ENCODE measurements around the gene BGLAP. TPM values are rescaled to one million over a fixed set of nuclear protein-coding genes. Genes with fewer than 3 reads are reported as not detected.

BGLAP gene
- total and polyA plus RNA-seq, 2 of the 13 experiments (the other 11 are each of a cell fraction or from before 2014, with no cell fraction given) = 0.62 to 1.6 TPM

DNA sequence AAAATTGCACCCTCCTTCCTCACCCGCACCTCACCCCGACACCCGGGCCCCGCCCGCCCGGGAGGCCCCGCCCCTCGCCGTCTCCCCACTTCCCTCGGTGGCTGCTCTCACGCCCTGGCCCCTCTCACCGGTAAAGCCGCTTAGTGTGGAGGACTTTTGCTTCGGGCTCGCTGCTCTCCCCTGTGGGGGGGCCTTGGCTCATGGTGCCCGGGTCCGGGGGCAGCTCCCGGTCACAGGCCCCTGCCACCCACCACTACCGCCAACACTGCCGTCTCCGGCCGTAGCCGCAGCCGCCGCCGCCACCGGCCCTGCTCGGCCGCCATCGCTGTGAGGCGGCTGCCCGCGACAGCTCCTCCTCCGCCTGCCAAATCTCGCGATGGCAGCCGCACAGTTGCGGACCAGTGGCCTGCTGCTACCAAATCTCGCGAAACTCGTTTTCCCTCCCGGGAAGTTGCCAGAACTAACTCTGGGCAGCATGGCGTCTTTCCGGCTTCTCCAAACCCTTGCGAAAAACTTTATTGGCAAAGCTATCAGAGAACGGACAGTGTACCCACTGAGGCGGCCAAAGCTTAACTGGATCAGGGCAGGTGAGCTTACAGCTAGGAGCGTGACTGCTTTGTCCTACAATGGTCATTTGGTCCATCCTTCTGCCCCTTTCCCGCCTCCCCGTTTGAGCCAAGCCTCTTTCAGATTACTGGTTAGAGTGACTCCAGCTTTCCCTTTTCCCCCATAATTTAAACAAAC, 40.7 kb downstream of the BGLAP start, which contains the start of gene SMG5 (continued):
- TF ChIP-seq TOPORS (CRISPR knock-in tag; IDR thresholded peaks at IDR 0.05) = no peak; the same call in 1 of the 2 replicates
- TF ChIP-seq ZBTB42 (CRISPR knock-in tag; IDR thresholded peaks at IDR 0.05) = 0 out of 2 replicates have a peak, but pooled peaks have one; percentile 50
- no peak for TF ChIP-seq CAMTA2 (CRISPR knock-in tag; IDR thresholded peaks at IDR 0.05; ENCODE audit: borderline replicate concordance)
- TF ChIP-seq, protein P1, sequence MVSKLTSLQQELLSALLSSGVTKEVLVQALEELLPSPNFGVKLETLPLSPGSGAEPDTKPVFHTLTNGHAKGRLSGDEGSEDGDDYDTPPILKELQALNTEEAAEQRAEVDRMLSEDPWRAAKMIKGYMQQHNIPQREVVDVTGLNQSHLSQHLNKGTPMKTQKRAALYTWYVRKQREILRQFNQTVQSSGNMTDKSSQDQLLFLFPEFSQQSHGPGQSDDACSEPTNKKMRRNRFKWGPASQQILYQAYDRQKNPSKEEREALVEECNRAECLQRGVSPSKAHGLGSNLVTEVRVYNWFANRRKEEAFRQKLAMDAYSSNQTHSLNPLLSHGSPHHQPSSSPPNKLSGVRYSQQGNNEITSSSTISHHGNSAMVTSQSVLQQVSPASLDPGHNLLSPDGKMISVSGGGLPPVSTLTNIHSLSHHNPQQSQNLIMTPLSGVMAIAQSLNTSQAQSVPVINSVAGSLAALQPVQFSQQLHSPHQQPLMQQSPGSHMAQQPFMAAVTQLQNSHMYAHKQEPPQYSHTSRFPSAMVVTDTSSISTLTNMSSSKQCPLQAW (CRISPR knock-in tag; IDR thresholded peaks at IDR 0.05) = peak; percentile 88
- TF ChIP-seq NFIC (IDR thresholded peaks at IDR 0.05; ENCODE audit: low read length) = peak; percentile 83
- no peak for TF ChIP-seq ZNF33A (CRISPR knock-in tag; IDR thresholded peaks at IDR 0.05; ENCODE audit: borderline replicate concordance)
- TF ChIP-seq RFXAP (CRISPR knock-in tag; IDR thresholded peaks at IDR 0.05; ENCODE audit: borderline replicate concordance) = peak; percentile 90
- TF ChIP-seq HES4 (CRISPR knock-in tag; IDR thresholded peaks at IDR 0.05; ENCODE audit: borderline replicate concordance) = peak; percentile 59; the same call in 1 of the 2 replicates
- TF ChIP-seq ZNF530 (CRISPR knock-in tag; IDR thresholded peaks at IDR 0.05; ENCODE audit: low read depth) = no peak
- TF ChIP-seq SP1 (IDR thresholded peaks at IDR 0.05) = peak; percentile 66; the same call in 1 of the 2 replicates
- peak; percentile 60 for TF ChIP-seq SP1 (CRISPR knock-in tag; IDR thresholded peaks at IDR 0.05)
- peak; percentile 98 for TF ChIP-seq ZNF501 (CRISPR knock-in tag; IDR thresholded peaks at IDR 0.05)
- TF ChIP-seq ZNF777 (CRISPR knock-in tag; IDR thresholded peaks at IDR 0.05) = peak; percentile 31; the same call in 1 of the 2 replicates
- TF ChIP-seq, protein P2, sequence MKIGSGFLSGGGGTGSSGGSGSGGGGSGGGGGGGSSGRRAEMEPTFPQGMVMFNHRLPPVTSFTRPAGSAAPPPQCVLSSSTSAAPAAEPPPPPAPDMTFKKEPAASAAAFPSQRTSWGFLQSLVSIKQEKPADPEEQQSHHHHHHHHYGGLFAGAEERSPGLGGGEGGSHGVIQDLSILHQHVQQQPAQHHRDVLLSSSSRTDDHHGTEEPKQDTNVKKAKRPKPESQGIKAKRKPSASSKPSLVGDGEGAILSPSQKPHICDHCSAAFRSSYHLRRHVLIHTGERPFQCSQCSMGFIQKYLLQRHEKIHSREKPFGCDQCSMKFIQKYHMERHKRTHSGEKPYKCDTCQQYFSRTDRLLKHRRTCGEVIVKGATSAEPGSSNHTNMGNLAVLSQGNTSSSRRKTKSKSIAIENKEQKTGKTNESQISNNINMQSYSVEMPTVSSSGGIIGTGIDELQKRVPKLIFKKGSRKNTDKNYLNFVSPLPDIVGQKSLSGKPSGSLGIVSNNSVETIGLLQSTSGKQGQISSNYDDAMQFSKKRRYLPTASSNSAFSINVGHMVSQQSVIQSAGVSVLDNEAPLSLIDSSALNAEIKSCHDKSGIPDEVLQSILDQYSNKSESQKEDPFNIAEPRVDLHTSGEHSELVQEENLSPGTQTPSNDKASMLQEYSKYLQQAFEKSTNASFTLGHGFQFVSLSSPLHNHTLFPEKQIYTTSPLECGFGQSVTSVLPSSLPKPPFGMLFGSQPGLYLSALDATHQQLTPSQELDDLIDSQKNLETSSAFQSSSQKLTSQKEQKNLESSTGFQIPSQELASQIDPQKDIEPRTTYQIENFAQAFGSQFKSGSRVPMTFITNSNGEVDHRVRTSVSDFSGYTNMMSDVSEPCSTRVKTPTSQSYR (CRISPR knock-in tag; IDR thresholded peaks at IDR 0.05; ENCODE audit: borderline replicate concordance) = peak; percentile 18; the same call in 1 of the 2 replicates
- TF ChIP-seq PCBP1 (IDR thresholded peaks at IDR 0.05; ENCODE audit: borderline replicate concordance, low read depth, low read length) = 0 out of 2 replicates have a peak, but pooled peaks have one; percentile 33
- peak; percentile 98 for TF ChIP-seq POLR2G (IDR thresholded peaks at IDR 0.05; ENCODE audit: low read depth, low read length)
- peak; percentile 94 for TF ChIP-seq DMAP1 (CRISPR knock-in tag; IDR thresholded peaks at IDR 0.05)
- peak; percentile 95 for TF ChIP-seq TAF1 (CRISPR knock-in tag; IDR thresholded peaks at IDR 0.05)
- TF ChIP-seq ZNF441 (CRISPR knock-in tag; IDR thresholded peaks at IDR 0.05; ENCODE audit: borderline replicate concordance) = no peak
- TF ChIP-seq ZNF335 (CRISPR knock-in tag; IDR thresholded peaks at IDR 0.05) = no peak
- no peak; the same call in 1 of the 2 replicates for TF ChIP-seq ZNF589 (CRISPR knock-in tag; conservative IDR thresholded peaks at IDR 0.05)
- TF ChIP-seq SMYD3 (CRISPR knock-in tag; IDR thresholded peaks at IDR 0.05) = no peak
- TF ChIP-seq ZBTB25 (CRISPR knock-in tag; IDR thresholded peaks at IDR 0.05) = peak; percentile 96
- TF ChIP-seq, protein P3, sequence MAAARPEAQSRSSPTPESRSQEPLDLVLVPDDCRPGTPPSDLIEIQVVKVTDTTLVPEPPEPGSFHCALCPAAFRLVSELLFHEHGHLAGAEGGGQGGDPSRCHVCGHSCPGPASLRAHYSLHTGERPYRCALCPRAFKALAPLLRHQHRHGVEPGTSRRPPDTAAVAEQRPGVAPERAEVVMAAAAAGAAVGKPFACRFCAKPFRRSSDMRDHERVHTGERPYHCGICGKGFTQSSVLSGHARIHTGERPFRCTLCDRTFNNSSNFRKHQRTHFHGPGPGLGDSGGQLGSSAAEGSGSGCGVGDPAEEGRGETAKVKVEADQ (CRISPR knock-in tag; IDR thresholded peaks at IDR 0.05; ENCODE audit: borderline replicate concordance) = 0 out of 2 replicates have a peak, but pooled peaks have one; percentile 24

Measured in HepG2 (cell line).